ENCODE measurements around the gene ALG9.

Gene ALG9

GRCh38 chr11:111762981-111763643 is 108.3 kb downstream of the ALG9 start:
- Mint-ChIP-seq H3K4me1 (peaks cover 44% of the 10 kb centered on the region), H3K27ac (ENCODE audit: low read depth) (no peak overlapping the region), H3K27me3 (no peaks in the 10 kb centered on the region), H3K9me3 (no peaks in the 10 kb centered on the region), H3K36me3 (ENCODE audit: insufficient read depth) (peaks cover 42% of the 10 kb centered on the region), H3K4me3 (no peak overlapping the region)
- ATAC-seq (replicated peaks; ENCODE audit: extremely low read depth, poor library complexity, severe bottlenecking) (no peak), DNase-seq (ENCODE audit: low spot score in 2 of 2) (no peak)

- no peaks in the 10 kb centered on the region for H3K27me3 Mint-ChIP-seq
- peaks cover 49% of the 10 kb centered on the region for H3K4me1 Mint-ChIP-seq
- DNase-seq (ENCODE audit: low spot score in 2 of 2) (no peak), ATAC-seq (replicated peaks; ENCODE audit: extremely low read depth, poor library complexity, severe bottlenecking) (no peak)
- peaks cover 47% of the 10 kb centered on the region for H3K36me3 Mint-ChIP-seq (ENCODE audit: insufficient read depth)
- no peaks in the 10 kb centered on the region for H3K9me3 Mint-ChIP-seq
- H3K4me3 Mint-ChIP-seq = no peak overlapping the region
- no peak overlapping the region for H3K27ac Mint-ChIP-seq (ENCODE audit: low read depth)
Observed at GRCh38 chr11:111762526-111762925, 108.9 kb downstream of the ALG9 start.

GRCh38 chr11:111761036-111761435 is 110.3 kb downstream of the ALG9 start:
- no peak overlapping the region for H3K4me3 Mint-ChIP-seq
- H3K36me3 Mint-ChIP-seq (ENCODE audit: insufficient read depth) = peaks cover 51% of the 10 kb centered on the region
- no peak overlapping the region for H3K27ac Mint-ChIP-seq (ENCODE audit: low read depth)
- peaks cover 38% of the 10 kb centered on the region for H3K4me1 Mint-ChIP-seq
- H3K9me3 Mint-ChIP-seq = no peaks in the 10 kb centered on the region
- DNase-seq (ENCODE audit: low spot score in 2 of 2) (no peak), ATAC-seq (replicated peaks; ENCODE audit: extremely low read depth, poor library complexity, severe bottlenecking) (no peak)
- no peaks in the 10 kb centered on the region for H3K27me3 Mint-ChIP-seq

- Mint-ChIP-seq H3K9me3 (no peaks in the 10 kb centered on the region), H3K27me3 (no peaks in the 10 kb centered on the region), H3K4me3 (no peak overlapping the region), H3K4me1 (peaks cover 28% of the 10 kb centered on the region), H3K36me3 (ENCODE audit: insufficient read depth) (peaks cover 54% of the 10 kb centered on the region), H3K27ac (ENCODE audit: low read depth) (no peak overlapping the region)
- no peak for DNase-seq (ENCODE audit: low spot score in 2 of 2)
- no peak for ATAC-seq (replicated peaks; ENCODE audit: extremely low read depth, poor library complexity, severe bottlenecking)
Observed at GRCh38 chr11:111759778-111760407, 111.5 kb downstream of the ALG9 start.

GRCh38 chr11:111759376-111759775 is 112.0 kb downstream of the ALG9 start:
- Mint-ChIP-seq H3K4me1 (peaks cover 23% of the 10 kb centered on the region), H3K27ac (ENCODE audit: low read depth) (no peak overlapping the region), H3K36me3 (ENCODE audit: insufficient read depth) (peaks cover 58% of the 10 kb centered on the region), H3K27me3 (no peaks in the 10 kb centered on the region), H3K9me3 (no peaks in the 10 kb centered on the region), H3K4me3 (no peak overlapping the region)
- no peak for DNase-seq (ENCODE audit: low spot score in 2 of 2)
- ATAC-seq (replicated peaks; ENCODE audit: extremely low read depth, poor library complexity, severe bottlenecking) = no peak

- Mint-ChIP-seq H3K27me3 (no peaks in the 10 kb centered on the region), H3K36me3 (ENCODE audit: insufficient read depth) (peaks cover 67% of the 10 kb centered on the region), H3K4me1 (peaks cover 6% of the 10 kb centered on the region), H3K27ac (ENCODE audit: low read depth) (no peak overlapping the region), H3K4me3 (no peak overlapping the region), H3K9me3 (no peaks in the 10 kb centered on the region)
- ATAC-seq (replicated peaks; ENCODE audit: extremely low read depth, poor library complexity, severe bottlenecking) = no peak
- no peak for DNase-seq (ENCODE audit: low spot score in 2 of 2)
Observed at GRCh38 chr11:111756097-111756496, 115.3 kb downstream of the ALG9 start.

- H3K4me3 Mint-ChIP-seq = no peak overlapping the region
- no peaks in the 10 kb centered on the region for H3K9me3 Mint-ChIP-seq
- ATAC-seq (replicated peaks; ENCODE audit: extremely low read depth, poor library complexity, severe bottlenecking) (no peak), DNase-seq (ENCODE audit: low spot score in 2 of 2) (no peak)
- H3K27ac Mint-ChIP-seq (ENCODE audit: low read depth) = peak overlapping the region; percentile 62
- H3K4me1 Mint-ChIP-seq = peaks cover 7% of the 10 kb centered on the region
- peaks cover 60% of the 10 kb centered on the region for H3K36me3 Mint-ChIP-seq (ENCODE audit: insufficient read depth)
- H3K27me3 Mint-ChIP-seq = no peaks in the 10 kb centered on the region
Observed at GRCh38 chr11:111749646-111750045, 121.7 kb downstream of the ALG9 start.

- no peak overlapping the region for H3K27ac Mint-ChIP-seq (ENCODE audit: low read depth)
- no peaks in the 10 kb centered on the region for H3K27me3 Mint-ChIP-seq
- DNase-seq (ENCODE audit: low spot score in 2 of 2) = no peak
Observed at GRCh38 chr11:111748035-111748804, 123.2 kb downstream of the ALG9 start.

GRCh38 chr11:111745719-111746504 is 125.5 kb downstream of the ALG9 start:
- H3K9me3 Mint-ChIP-seq = no peaks in the 10 kb centered on the region
- H3K27me3 Mint-ChIP-seq = no peaks in the 10 kb centered on the region
- no peak overlapping the region for H3K27ac Mint-ChIP-seq (ENCODE audit: low read depth)
- peaks cover 57% of the 10 kb centered on the region for H3K36me3 Mint-ChIP-seq (ENCODE audit: insufficient read depth)
- peaks cover 18% of the 10 kb centered on the region for H3K4me1 Mint-ChIP-seq
- H3K4me3 Mint-ChIP-seq = no peak overlapping the region
- ATAC-seq (replicated peaks; ENCODE audit: extremely low read depth, poor library complexity, severe bottlenecking) = no peak
- no peak for DNase-seq (ENCODE audit: low spot score in 2 of 2)

More at GRCh38 chr11:111748035-111748804, 123.2 kb downstream of the ALG9 start:
- Mint-ChIP-seq H3K9me3 (no peaks in the 10 kb centered on the region), H3K4me3 (no peak overlapping the region), H3K4me1 (peaks cover 7% of the 10 kb centered on the region), H3K36me3 (ENCODE audit: insufficient read depth) (peaks cover 50% of the 10 kb centered on the region)
- no peak for ATAC-seq (replicated peaks; ENCODE audit: extremely low read depth, poor library complexity, severe bottlenecking)

- Mint-ChIP-seq H3K9me3 (no peaks in the 10 kb centered on the region), H3K36me3 (ENCODE audit: insufficient read depth) (peaks cover 43% of the 10 kb centered on the region), H3K4me3 (no peak overlapping the region), H3K4me1 (peaks cover 22% of the 10 kb centered on the region), H3K27me3 (no peaks in the 10 kb centered on the region), H3K27ac (ENCODE audit: low read depth) (no peak overlapping the region)
- ATAC-seq (replicated peaks; ENCODE audit: extremely low read depth, poor library complexity, severe bottlenecking) (no peak), DNase-seq (ENCODE audit: low spot score in 2 of 2) (no peak)
Observed at GRCh38 chr11:111743700-111744099, 127.7 kb downstream of the ALG9 start.

- Mint-ChIP-seq H3K4me1 (peaks cover 22% of the 10 kb centered on the region), H3K27ac (ENCODE audit: low read depth) (peak overlapping the region; percentile 74), H3K4me3 (no peak overlapping the region), H3K27me3 (no peaks in the 10 kb centered on the region), H3K36me3 (ENCODE audit: insufficient read depth) (peaks cover 33% of the 10 kb centered on the region), H3K9me3 (no peaks in the 10 kb centered on the region)
- no peak for DNase-seq (ENCODE audit: low spot score in 2 of 2)
- ATAC-seq (replicated peaks; ENCODE audit: extremely low read depth, poor library complexity, severe bottlenecking) = no peak
Observed at GRCh38 chr11:111741751-111742150, 129.6 kb downstream of the ALG9 start.

- Mint-ChIP-seq H3K4me3 (no peak overlapping the region), H3K9me3 (no peaks in the 10 kb centered on the region), H3K27me3 (no peaks in the 10 kb centered on the region), H3K27ac (ENCODE audit: low read depth) (peak overlapping the region; percentile 19), H3K36me3 (ENCODE audit: insufficient read depth) (peaks cover 32% of the 10 kb centered on the region), H3K4me1 (peaks cover 15% of the 10 kb centered on the region)
- ATAC-seq (replicated peaks; ENCODE audit: extremely low read depth, poor library complexity, severe bottlenecking) (no peak), DNase-seq (ENCODE audit: low spot score in 2 of 2) (no peak)
Observed at GRCh38 chr11:111739299-111739698, 132.1 kb downstream of the ALG9 start.

All from central memory CD8-positive, alpha-beta T cell (primary cell).